ENCODE measurements around the gene BACE2. TPM values are rescaled to one million over a fixed set of nuclear protein-coding genes. Genes with fewer than 3 reads are reported as not detected.
"Not testable (repeated sequence)": the region's sequence is repeated elsewhere in the genome, so short reads cannot be mapped to it uniquely, and the experiment has no call there.

The BACE2 gene
- polyA plus RNA-seq, 1 donor (not counting 4 experiments of a cell fraction or from before 2014, with no cell fraction given): 130 TPM

GRCh38 chr21:41242238-41242829, 74.4 kb downstream of the BACE2 start:
- dilution Hi-C loops (cut with MboI; ENCODE audit: extremely low pct_ligation_motif_present, low sequenced_read_pairs): no loop called here
- FAIRE-seq (no peak), DNase-seq (ENCODE audit: low read depth, low spot score) (no peak)
- H3K4me1 ChIP-seq (ENCODE audit: control insufficient read depth, extremely low read depth, insufficient read depth, low read length): no peaks in the 10 kb centered on the region
- H3K9me1 ChIP-seq (ENCODE audit: control insufficient read depth, extremely low read depth, insufficient read depth, low read length): no peaks in the 10 kb centered on the region
- H3K79me2 ChIP-seq (ENCODE audit: control insufficient read depth, insufficient read depth, low read length): no peaks in the 10 kb centered on the region
- H3K36me3 ChIP-seq (ENCODE audit: control insufficient read depth in 2 of 2, extremely low read depth in 1 of 2, insufficient read depth in 2 of 2, low read length in 2 of 2): peaks cover 22% of the 10 kb centered on the region in 2 experiments
- no peak overlapping the region for H3K4me2 ChIP-seq (ENCODE audit: control insufficient read depth, extremely low read depth, insufficient read depth, low read depth, low read length)
- H2AFZ ChIP-seq (ENCODE audit: control insufficient read depth, low read length): no peak overlapping the region
- no peaks in the 10 kb centered on the region for H4K20me1 ChIP-seq (ENCODE audit: control insufficient read depth, extremely low read depth, insufficient read depth, low read length)
- H3K27me3 ChIP-seq (ENCODE audit: control insufficient read depth, extremely low read depth, insufficient read depth, low read length): no peaks in the 10 kb centered on the region
- H3K4me3 ChIP-seq (ENCODE audit: control insufficient read depth in 2 of 3, extremely low read depth in 1 of 3, insufficient read depth in 2 of 3, low read depth in 1 of 3, low read length in 3 of 3): no peak overlapping the region
- H3K9me3 ChIP-seq (ENCODE audit: control insufficient read depth, low read depth, low read length): no peaks in the 10 kb centered on the region
- TF ChIP-seq EZH2 (IDR thresholded peaks at IDR 0.05; ENCODE audit: low read length): no peak
- TF ChIP-seq CTCF (optimal IDR thresholded peaks at IDR 0.05 in 1 of 3, IDR thresholded peaks at IDR 0.05 in 1 of 3, conservative IDR thresholded peaks at IDR 0.05 in 1 of 3; ENCODE audit: extremely low read depth in 1 of 3, insufficient read depth in 2 of 3, low read length in 3 of 3): no peak
- H3K9ac ChIP-seq (ENCODE audit: control insufficient read depth, extremely low read depth, insufficient read depth, low read length): no peak overlapping the region
- no peak overlapping the region for H3K27ac ChIP-seq (ENCODE audit: control insufficient read depth, insufficient read depth, low read length)

- Histone ChIP-seq H3K4me3 (ENCODE audit: control insufficient read depth in 2 of 3, extremely low read depth in 1 of 3, insufficient read depth in 2 of 3, low read depth in 1 of 3, low read length in 3 of 3) (no peak overlapping the region), H4K20me1 (ENCODE audit: control insufficient read depth, extremely low read depth, insufficient read depth, low read length) (no peaks in the 10 kb centered on the region), H3K79me2 (ENCODE audit: control insufficient read depth, insufficient read depth, low read length) (no peaks in the 10 kb centered on the region), H3K9ac (ENCODE audit: control insufficient read depth, extremely low read depth, insufficient read depth, low read length) (no peak overlapping the region), H3K9me1 (ENCODE audit: control insufficient read depth, extremely low read depth, insufficient read depth, low read length) (no peaks in the 10 kb centered on the region), H3K4me2 (ENCODE audit: control insufficient read depth, extremely low read depth, insufficient read depth, low read depth, low read length) (no peak overlapping the region), H3K9me3 (ENCODE audit: control insufficient read depth, low read depth, low read length) (no peaks in the 10 kb centered on the region), H2AFZ (ENCODE audit: control insufficient read depth, low read length) (no peak overlapping the region), H3K36me3 (ENCODE audit: control insufficient read depth in 2 of 2, extremely low read depth in 1 of 2, insufficient read depth in 2 of 2, low read length in 2 of 2) (peaks cover 20 to 24% of the 10 kb centered on the region in 2 experiments), H3K27ac (ENCODE audit: control insufficient read depth, insufficient read depth, low read length) (no peak overlapping the region), H3K4me1 (ENCODE audit: control insufficient read depth, extremely low read depth, insufficient read depth, low read length) (no peaks in the 10 kb centered on the region), H3K27me3 (ENCODE audit: control insufficient read depth, extremely low read depth, insufficient read depth, low read length) (no peaks in the 10 kb centered on the region)
- TF ChIP-seq CTCF (optimal IDR thresholded peaks at IDR 0.05 in 1 of 3, IDR thresholded peaks at IDR 0.05 in 1 of 3, conservative IDR thresholded peaks at IDR 0.05 in 1 of 3; ENCODE audit: extremely low read depth in 1 of 3, insufficient read depth in 2 of 3, low read length in 3 of 3) (no peak), EZH2 (IDR thresholded peaks at IDR 0.05; ENCODE audit: low read length) (no peak)
- DNase-seq (ENCODE audit: low read depth, low spot score): no peak
- dilution Hi-C loops (cut with MboI; ENCODE audit: extremely low pct_ligation_motif_present, low sequenced_read_pairs): no loop called here
- no peak for FAIRE-seq
These were observed 75.1 kb downstream of the BACE2 start for GRCh38 chr21:41243107-41243506.

GRCh38 chr21:41244266-41244880, 76.4 kb downstream of the BACE2 start:
- not testable (repeated sequence) for H3K9me3 ChIP-seq (ENCODE audit: control insufficient read depth, low read depth, low read length); DNase-seq (ENCODE audit: low read depth, low spot score); FAIRE-seq

More at GRCh38 chr21:41244266-41244880, 76.4 kb downstream of the BACE2 start:
- peaks cover 25 to 29% of the 10 kb centered on the region in 2 experiments for H3K36me3 ChIP-seq (ENCODE audit: control insufficient read depth in 2 of 2, extremely low read depth in 1 of 2, insufficient read depth in 2 of 2, low read length in 2 of 2)
- H3K4me2 ChIP-seq (ENCODE audit: control insufficient read depth, extremely low read depth, insufficient read depth, low read depth, low read length); H4K20me1 ChIP-seq (ENCODE audit: control insufficient read depth, extremely low read depth, insufficient read depth, low read length); H3K27me3 ChIP-seq (ENCODE audit: control insufficient read depth, extremely low read depth, insufficient read depth, low read length); H3K9ac ChIP-seq (ENCODE audit: control insufficient read depth, extremely low read depth, insufficient read depth, low read length); H3K9me1 ChIP-seq (ENCODE audit: control insufficient read depth, extremely low read depth, insufficient read depth, low read length); H3K79me2 ChIP-seq (ENCODE audit: control insufficient read depth, insufficient read depth, low read length); H3K4me1 ChIP-seq (ENCODE audit: control insufficient read depth, extremely low read depth, insufficient read depth, low read length); H3K27ac ChIP-seq (ENCODE audit: control insufficient read depth, insufficient read depth, low read length); H2AFZ ChIP-seq (ENCODE audit: control insufficient read depth, low read length); H3K4me3 ChIP-seq (ENCODE audit: control insufficient read depth in 2 of 3, extremely low read depth in 1 of 3, insufficient read depth in 2 of 3, low read depth in 1 of 3, low read length in 3 of 3); dilution Hi-C loops (cut with MboI; ENCODE audit: extremely low pct_ligation_motif_present, low sequenced_read_pairs): not testable (repeated sequence)

Data from keratinocyte (primary cell).